Astrocyte of the cerebellum (primary cell): ENCODE measurements around the gene TIMM50.

Source experiments
- DNase-seq: peaks from one replicate; pipeline ENCODE4 v3.0.0-alpha.2; 2011; ENCODE audit warnings: low read depth
- H3K4me3 ChIP-seq: 2 replicates; pipeline ENCODE4 v1.5.1; 2011; ENCODE audit warnings: mild to moderate bottlenecking, low read depth, low read length, moderate library complexity
- in situ Hi-C: cut with HindIII; loops from 2 replicates; pipeline ENCODE4 v1.10.0; 2017; ENCODE audit warnings: low sequenced_read_pairs
- TF ChIP-seq, protein P1 (sequence below): IDR thresholded peaks from 2 replicates; pipeline ENCODE4 v1.5.1; 2012; ENCODE audit warnings: low read length, low read depth, moderate library complexity, mild to moderate bottlenecking; ENCODE audit errors: missing control alignments

Gene TIMM50

DNA sequence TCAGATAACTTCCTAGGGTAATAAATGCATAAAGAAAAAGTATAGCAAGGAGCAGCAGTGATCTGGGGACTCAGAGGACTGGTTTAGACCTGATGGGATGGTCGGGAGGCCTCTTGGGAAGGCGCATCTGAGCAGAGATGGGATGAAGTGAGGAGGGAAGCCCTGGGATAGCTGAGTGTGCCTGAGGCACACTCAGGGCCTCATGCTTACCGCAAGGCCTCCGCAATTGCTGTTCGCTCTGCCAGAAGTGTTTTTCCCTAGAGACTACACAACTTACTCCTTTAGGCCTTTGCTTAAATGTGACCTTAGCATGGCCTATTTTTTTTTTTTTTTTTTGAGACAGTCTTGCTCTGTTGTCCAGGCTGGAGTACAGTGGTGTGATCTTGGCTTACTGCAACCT is 14.0 kb downstream of the TIMM50 start:
- TF ChIP-seq, protein P1, sequence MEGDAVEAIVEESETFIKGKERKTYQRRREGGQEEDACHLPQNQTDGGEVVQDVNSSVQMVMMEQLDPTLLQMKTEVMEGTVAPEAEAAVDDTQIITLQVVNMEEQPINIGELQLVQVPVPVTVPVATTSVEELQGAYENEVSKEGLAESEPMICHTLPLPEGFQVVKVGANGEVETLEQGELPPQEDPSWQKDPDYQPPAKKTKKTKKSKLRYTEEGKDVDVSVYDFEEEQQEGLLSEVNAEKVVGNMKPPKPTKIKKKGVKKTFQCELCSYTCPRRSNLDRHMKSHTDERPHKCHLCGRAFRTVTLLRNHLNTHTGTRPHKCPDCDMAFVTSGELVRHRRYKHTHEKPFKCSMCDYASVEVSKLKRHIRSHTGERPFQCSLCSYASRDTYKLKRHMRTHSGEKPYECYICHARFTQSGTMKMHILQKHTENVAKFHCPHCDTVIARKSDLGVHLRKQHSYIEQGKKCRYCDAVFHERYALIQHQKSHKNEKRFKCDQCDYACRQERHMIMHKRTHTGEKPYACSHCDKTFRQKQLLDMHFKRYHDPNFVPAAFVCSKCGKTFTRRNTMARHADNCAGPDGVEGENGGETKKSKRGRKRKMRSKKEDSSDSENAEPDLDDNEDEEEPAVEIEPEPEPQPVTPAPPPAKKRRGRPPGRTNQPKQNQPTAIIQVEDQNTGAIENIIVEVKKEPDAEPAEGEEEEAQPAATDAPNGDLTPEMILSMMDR = no peak
- no peak for DNase-seq
- no peak overlapping the region for H3K4me3 ChIP-seq
- in situ Hi-C loops = no loop called here

DNA sequence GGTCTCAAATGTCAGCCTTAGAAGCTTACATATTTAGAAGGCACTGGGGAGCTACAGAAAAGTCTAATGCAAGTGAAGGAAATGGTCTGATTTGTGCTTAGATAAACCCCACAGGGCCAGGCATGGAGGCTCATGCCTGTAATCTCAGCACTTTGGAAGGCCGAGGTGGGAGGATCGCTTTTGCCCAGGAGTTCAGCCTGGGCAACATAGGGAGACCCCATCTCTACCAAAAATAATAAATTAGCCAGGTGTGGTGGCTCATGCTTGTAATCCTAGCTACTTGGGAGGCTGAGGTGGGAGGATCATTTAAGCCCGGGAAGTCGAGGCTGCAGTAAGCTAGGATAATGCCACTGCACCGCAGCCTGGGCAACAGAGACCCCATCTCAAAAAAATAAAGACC is 15.4 kb downstream of the TIMM50 start:
- no peak overlapping the region for H3K4me3 ChIP-seq
- in situ Hi-C loops = no loop called here
- TF ChIP-seq, protein P1 = no peak
- DNase-seq = no peak

DNA sequence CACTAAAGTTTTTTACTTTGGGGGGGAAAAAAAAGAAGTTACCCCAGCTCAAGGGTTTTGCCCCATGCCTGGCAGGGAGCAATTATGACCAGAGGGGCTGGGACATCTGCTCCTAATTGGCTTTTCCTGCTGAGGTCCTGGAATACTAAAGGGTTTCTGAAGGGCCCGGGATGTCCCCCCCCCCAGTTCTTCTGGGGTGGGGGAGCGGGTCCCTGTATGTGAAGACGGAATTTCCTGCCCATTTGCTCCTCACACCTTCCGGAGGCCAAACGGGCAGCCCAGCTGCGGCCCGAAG is 17.0 kb downstream of the TIMM50 start:
- DNase-seq = no peak
- no peak overlapping the region for H3K4me3 ChIP-seq
- TF ChIP-seq, protein P1 = no peak
- in situ Hi-C loops = no loop called here

DNA sequence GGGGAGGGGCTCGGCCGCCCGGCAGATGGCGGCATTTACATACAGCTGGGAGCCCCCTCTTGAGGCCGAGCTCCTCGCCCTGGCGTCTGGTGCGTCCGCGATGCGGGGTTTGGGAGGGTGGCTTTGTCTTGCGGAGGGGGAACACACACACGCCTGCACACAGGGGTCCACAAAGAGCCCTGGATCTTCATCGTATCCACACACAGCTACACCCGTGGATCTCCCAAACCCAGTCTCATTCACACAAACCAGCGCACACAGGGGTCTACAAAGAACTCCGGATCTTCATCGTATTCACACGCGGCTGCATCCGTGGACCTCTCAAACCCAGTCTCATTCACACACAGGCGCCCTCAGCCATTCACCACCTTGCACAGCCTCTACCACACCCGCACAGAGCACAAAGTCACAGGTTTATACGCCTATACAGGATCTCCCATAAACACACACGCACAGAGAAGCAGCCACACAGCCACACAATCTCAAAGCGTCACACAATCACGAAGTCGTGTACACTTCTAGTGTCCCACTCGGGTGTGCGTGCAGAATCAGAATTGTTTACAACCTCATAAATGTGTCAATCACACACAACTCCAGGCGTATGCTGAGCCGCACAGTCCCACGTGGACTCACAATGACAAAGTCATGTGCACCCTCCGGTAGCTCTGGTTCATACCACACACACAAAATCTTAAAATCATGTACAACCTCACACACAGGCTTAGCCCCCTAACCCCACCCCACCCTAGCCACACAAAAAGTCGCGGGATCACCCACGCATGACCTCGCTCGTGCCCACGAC is 17.6 kb downstream of the TIMM50 start:
- no peak for DNase-seq
- TF ChIP-seq, protein P1 = peak; percentile 43
- peak overlapping the region; percentile 8 for H3K4me3 ChIP-seq
- in situ Hi-C loops = no loop called here

DNA sequence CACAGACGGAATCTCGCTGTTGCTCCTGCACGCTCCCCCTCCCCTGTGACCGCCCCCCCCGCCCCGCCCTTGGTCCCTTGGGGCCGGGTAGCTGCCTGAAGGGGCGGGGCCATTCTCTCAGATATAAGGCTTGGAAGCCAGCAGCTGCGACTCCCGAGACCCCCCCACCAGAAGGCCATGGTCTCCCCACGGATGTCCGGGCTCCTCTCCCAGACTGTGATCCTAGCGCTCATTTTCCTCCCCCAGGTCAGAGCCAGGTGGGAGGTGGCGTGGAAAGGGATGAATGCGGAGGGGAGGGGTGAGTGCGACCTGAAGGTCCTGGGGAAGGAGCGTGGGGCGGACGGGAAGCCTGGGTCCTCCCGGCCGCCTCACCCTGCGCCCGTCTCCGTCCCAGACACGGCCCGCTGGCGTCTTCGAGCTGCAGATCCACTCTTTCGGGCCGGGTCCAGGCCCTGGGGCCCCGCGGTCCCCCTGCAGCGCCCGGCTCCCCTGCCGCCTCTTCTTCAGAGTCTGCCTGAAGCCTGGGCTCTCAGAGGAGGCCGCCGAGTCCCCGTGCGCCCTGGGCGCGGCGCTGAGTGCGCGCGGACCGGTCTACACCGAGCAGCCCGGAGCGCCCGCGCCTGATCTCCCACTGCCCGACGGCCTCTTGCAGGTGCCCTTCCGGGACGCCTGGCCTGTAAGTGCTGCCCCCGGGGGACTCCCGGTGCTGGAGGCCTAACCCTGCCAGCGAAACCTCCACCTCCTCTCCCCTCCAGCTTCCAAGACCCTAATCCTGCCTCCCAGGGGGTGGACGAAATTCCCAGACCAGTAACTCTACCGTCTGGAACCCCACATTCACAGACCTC is 18.4 kb downstream of the TIMM50 start, which contains the start of gene DLL3:
Gene DLL3 (plus strand): TSS at position 150 of the 845 bp plus-strand sequence. CDS start 28 bp downstream, at position 178.
- DNase-seq = no peak
- TF ChIP-seq, protein P1 = no peak
- H3K4me3 ChIP-seq = peak within 1 kb of the TSS; percentile 8
- in situ Hi-C loops = no loop called here

DNA sequence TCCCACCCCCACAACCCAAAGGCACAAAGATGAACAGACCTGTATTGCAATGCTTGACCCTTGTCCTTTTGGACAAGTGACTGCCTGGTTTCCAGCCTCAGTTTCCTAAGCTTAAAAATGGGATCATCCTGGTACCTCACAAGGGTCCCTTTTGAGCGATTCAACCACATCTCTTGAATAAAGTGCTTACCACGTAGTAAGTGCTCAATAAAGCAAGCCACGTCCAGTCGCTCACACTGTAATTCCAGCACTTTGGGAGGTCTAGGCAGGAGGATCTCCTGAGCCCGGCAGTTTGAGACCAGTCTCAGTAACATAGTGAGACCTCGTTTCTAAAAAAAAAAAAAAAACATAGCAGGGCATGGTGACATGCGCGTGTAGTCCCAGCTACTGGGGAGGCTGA is 19.3 kb downstream of the TIMM50 start:
- H3K4me3 ChIP-seq = no peak overlapping the region
- TF ChIP-seq, protein P1 = no peak
- in situ Hi-C loops = no loop called here
- DNase-seq = no peak
